Ammon's horn (tissue), 1 donor: ENCODE data around the gene SMIM5.

Experiments
- DNase-seq: peaks from one replicate; pipeline ENCODE4 v3.0.0-alpha.2; 2016; ENCODE audit warnings: low spot score

The SMIM5 gene

DNA sequence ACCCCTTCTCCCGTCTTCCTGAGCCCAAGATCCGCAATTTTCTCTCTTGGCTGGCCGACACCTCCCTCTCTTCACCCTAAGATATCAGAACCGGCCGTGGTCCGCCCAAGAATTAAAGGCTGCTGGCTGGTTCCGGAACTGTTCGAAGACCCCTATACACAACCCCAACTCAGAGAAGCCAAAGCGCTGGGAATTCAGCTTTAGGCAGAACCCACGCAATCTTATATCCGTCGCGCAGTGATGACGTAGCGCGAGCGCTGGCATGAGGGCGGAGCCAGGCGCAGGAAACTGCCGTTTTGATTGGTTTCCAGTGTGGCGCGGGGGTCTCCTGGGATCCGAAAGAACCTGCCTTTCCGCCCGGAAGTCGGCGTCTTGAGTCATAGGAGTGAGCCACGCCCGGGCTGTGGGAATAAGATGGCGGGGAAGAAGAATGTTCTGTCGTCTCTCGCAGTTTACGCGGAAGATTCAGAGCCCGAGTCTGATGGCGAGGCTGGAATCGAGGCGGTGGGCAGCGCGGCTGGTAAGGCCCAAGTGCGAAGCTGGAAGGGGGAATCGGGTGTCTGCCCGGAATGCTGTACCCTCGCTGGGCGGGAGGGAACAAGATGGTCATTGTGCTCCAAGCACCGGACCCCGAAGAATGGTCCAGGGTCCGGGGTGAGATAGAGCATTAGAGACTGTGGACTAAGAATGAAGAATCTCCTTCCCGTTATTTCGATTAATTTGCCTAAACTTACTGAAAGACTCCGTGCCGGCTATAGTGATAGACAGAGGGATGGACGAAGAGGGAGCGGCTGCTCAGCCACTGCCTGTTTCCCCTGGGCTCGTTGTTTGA is 33.9 kb downstream of the SMIM5 start, which contains the start of the genes RECQL5 and SAP30BP:
TSS of gene RECQL5 (minus strand) at position 196 of the 832 bp plus-strand sequence. CDS start 597 bp downstream, outside the sequence.
TSS of gene SAP30BP (plus strand) at position 380 of the 832 bp plus-strand sequence. CDS start at position 415, 35 bp downstream.
- peak; percentile 98 for DNase-seq

DNA sequence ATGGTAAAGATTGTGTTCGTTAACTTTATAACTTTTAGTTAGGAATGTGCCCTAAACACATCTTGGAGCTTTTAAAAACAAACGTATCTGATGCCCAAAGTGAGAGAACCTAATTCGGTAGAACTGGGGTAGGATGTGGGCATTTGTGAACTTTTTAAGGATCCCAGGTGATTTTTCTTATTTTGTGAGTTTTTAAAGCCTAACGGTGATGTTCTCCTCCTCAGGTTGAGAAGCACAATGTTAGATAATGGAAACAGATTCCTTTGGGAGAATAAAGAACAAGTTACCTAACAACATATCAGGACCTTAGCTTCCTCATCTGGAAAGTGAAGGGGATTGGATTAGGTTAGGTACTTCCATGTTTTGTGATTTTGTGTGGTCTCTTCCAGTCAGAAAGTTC is 34.6 kb downstream of the SMIM5 start:
- DNase-seq = no peak

DNA sequence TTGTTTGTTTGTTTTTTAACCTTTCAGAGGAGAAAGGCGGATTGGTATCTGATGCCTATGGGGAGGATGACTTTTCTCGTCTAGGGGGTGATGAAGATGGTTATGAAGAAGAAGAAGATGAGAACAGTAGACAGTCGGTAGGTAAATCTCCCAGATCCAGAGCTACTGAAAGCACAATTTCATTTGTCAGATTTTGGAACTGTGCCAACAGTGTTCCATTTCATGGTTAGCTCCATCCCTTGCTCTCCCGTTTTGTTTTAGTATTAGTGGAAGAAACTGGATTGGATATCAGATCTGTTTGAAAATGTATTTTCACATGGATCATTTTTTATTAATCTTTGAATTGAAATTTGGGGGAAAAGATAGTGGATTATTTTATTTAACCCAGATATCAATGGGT is 35.3 kb downstream of the SMIM5 start:
- DNase-seq = no peak

DNA sequence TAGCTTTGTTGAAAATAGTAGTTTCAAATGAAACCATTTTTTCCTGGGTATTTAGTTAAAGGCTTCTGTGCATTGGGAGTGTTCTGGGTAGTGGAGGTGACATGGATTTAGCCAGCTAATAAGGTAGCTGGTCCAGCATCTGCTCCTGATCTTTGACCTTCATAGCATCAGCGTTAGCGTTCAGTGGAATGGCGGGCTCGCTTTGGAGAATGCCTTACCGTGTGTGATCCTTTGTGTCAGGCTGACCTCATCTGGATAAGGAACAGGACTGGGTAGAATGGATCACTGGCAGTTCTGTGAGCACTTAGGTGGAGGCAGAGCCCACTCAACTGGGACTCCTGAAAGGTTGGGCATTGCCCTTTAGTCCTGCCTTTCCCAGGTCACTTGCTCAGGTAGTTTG is 37.6 kb downstream of the SMIM5 start:
- DNase-seq = no peak

DNA sequence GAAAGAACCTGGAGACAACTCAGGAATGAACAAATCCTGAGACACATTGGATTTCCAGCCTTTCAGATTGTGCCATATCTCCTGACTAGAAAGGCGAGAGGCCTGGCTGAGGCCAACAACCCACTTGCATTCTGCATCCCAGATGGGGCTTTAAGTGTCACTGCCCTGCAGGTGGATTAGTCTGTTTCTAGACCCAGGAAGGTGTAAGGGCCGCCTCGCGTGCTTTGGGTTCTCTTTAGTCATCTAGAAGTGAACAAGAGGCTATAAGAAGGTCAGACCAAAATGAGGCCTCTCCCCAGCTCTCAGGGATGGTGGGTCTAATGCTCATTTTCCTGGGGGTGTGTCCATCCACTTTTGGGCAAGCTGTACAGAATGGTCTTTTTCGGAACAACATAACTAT is 38.8 kb downstream of the SMIM5 start:
- no peak for DNase-seq

DNA sequence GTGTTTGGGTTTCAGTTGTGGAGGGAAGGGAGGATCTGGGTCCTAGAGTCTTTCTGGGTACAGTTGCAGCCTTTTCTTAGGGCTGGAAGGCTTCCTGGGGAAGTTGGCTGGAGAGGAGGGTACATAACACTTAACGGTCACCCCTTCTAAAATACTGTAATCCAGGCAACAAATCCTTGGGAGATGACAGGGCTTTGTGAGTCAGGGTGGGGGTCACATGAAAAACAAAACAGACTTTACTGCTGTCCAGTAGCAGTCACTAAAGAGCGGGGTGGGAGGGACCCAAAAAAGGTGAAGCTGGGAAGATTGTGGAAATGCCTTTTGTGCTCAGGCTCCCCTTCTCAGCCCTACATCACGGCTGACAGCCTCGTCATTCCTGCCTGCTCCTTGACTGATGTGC is 40.3 kb downstream of the SMIM5 start:
- no peak for DNase-seq

DNA sequence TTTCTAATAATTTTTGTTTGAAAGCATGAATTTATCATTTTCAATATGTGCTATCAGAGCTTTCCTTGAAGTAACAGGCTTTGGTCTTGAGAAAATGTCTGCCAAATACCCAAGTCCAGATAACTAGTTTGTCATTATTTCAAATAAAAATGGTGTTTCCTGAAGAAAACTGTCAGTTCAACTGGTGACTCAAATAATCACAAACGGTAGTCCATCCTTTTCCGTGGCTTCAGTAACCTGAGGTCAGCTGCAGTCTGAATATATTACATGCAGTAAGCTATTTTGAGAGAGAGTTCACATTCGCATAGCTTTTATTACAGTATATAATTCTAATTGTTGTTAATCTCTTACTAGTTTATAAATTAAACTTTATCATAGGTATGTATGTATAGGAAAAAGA is 43.2 kb downstream of the SMIM5 start:
- no peak for DNase-seq

DNA sequence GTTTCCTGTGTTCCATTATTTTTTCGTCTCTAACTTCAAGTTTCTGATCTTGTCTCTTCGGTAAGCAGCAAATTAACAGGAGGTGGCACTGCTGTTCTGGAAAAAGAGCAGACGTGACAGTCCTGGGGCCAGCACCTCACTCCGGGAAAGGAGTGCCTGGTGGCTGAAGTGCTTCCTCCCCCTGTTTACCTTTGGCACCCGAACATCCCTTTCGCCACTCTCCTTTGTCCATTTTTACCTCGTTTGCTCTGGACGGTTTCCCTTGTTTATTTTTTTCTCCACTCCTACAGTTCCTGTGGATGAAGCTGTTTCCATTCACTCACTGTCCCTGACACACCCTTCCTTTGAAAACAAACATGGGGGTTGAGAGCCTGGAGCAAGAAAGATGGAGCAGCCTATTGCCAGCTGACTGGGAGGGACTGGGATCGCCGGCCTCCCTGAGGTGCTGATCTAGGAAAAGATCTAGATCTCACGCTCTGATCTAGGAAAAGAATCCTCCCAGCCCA is 46.5 kb downstream of the SMIM5 start:
- DNase-seq = peak; percentile 79

DNA sequence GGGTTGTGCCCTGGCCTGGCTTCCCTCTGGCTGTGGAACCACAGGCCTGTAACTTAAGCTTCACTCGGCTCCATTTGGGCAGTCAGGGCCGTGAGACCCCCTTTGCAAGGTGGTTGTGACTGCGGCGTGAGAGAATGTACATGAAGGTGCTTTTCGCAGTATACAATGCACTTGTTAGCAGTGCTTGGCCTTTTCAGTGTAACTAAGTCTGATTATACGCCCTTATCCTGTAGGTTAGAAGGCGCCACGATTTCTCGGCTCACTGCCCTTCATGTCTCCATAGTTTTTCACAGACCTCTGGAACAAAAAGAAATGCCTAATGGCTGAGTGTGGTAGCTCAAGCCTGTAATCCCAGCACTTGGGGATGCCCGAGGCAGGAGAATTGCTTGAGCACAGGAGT is 47.2 kb downstream of the SMIM5 start:
- no peak for DNase-seq

DNA sequence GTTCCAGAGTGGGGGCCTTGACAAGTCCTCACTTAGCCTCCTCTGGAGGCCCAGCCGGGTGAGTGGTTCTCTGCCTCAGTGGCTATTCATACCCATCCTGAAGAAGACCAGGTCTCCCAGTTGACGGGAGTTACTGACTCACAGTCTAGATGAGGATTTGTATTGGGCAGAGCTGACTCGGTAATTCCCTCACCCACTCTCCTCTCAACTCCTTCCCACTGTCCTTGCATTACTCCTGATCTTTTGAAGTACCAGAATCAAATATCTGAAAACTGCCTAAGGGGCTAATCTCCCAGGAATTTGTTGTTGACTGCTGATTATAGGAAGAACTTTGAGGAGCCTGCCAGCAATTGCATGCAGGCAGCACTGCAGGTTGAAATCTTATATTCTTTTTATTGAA is 48.1 kb downstream of the SMIM5 start:
- no peak for DNase-seq

DNA sequence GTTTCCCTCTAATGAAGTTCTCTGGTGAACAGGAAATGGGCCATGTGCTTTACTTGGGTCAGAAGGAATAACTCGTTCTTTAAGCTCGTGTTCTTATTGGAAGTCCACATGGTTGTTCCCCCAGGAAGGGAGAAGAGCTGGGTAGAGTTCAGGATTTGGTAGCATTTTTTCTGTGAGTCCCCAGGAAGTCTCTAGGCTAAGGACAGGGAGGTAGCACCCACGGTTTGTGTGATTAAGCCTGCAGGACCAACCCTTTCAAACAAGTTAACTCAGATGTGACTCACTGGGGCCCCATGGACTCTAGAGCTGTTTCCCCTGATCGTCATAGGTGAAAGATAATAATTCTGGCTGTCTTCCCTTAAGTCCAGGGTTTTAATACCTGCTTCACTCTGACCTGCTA is 50.3 kb downstream of the SMIM5 start:
- no peak for DNase-seq

DNA sequence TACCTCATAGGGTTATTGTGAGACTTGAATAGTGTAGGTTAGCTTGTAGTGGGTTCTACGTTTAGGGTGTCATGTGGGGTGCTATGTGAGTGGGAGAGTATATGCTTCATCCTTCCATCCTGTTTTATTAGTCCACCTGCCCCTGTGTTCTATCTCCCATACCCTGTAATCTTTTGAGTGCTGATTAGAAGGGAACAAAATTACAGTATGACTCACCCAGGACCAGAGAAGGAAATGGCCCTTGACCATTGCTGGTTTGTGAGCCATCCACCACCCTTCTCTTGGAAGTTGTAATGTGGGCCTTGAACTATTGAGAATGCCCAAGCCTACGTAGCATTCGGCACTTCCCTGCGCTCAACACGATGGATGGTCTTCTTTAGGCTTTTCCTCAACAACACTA is 51.0 kb downstream of the SMIM5 start:
- DNase-seq = no peak

DNA sequence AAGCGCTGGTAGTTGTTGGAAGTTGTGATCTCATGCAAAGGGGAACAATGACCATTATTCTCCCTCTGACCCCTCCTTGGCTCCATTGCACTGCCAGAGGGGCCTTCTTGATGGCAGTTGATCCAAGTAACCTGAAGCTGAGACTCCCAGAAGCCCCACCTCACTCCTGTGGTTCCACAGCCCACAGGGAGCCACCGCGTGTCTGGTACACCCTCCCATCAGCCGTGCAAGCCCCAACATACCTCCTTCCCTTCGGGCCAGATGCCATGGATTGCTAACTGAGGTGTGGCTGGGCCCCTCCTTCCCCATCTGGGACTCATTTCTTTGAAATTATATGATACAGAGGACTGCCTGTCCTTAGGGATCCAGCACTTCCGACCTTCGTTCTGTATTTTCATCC is 51.7 kb downstream of the SMIM5 start:
- DNase-seq = no peak

DNA sequence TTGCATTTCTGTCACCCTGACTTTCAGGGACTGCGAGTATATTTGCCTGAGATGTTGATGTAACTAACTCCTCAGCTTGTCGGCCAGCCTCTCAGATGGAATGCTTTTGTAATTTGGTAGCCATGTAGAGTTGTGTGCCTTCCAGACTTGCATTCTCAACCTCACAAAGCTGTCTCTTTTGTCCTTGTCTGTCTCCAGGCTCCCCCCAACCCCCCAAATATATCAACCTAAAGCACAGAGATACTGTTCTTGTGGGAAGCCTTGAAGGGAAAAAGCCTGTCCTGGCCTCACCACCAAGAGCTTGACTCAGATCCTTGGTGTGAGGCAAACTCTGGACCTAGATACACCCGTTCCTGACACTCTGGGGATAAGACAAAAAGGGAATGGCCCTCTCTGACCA is 52.3 kb downstream of the SMIM5 start:
- DNase-seq = no peak

DNA sequence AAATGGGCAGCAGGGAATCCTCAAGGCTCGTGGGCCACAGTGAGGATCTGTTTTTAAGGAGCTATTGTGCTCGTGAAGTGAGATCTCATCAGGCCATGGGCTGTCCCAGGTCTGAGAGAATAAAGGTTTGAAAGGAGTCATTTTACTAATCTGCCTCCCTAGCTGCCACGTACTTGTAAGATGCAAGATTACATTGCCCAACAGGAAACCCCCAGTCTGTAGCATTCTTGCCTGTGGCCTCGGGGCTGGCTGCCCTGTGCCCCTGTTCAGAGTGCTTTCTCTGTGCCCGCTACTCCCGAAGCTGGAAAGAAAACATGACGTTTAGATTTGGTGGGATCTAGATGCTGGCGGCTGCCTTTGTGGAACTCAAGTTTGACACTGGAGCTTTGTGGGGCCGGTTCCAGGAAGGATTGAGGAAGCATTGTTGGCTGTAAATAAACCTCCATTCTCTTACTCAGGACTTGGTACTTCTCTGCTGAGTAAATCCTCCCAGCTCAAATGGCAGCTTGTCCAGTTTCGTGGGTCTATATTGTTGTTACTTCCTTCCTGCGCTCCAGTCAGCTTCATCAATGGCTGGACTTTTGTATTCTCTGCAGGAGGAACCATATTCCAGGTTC is 55.1 kb downstream of the SMIM5 start:
- DNase-seq = no peak

DNA sequence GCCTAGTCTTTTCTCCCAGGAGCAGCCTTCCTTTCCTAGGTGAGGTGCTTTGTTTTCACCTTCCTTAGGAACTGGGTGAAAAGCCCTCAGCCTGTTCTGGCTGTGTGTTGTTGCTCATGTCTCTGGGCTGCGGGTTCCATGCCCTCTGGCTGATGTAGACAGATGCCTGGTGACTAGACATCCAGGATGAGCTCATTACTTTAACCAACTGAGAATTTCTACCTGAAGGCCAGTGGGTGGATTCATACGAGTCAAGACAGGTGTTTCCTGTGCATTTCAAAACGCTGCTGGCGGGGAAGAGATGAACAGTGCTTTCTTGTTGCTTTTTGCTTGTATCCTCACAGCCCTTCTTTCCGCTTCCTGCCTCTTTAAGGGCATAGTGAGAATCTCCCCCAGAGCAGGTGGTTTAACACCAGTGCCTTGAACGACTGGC is 56.2 kb downstream of the SMIM5 start:
- DNase-seq = no peak
